Erythroblast (primary cell): ENCODE data around the gene RAP2A.

Experiments
- GATA1 ChIP-seq: IDR thresholded peaks from 2 replicates; pipeline ENCODE4 v1.6.1; 2011; ENCODE audit warnings: low read depth, mild to moderate bottlenecking, control low read depth, low read length, moderate library complexity
- POLR2A ChIP-seq: IDR thresholded peaks from 2 replicates; pipeline ENCODE4 v1.6.1; 2011; ENCODE audit warnings: mild to moderate bottlenecking, low read length

- no peak for TF ChIP-seq POLR2A
- no peak for TF ChIP-seq GATA1
Measured at GRCh38 chr13:97505017-97505416, 71.0 kb downstream of the RAP2A start.
